NT2/D1 (cell line): Measurements from ENCODE around the gene RRH.

Experiments used
- DNase-seq: peaks from one replicate; pipeline ENCODE4 v3.0.0-alpha.2; 2011; ENCODE audit warnings: low read depth, low spot score
- H3K27me3 ChIP-seq: 2 replicates; pipeline ENCODE4 v1.6.0; 2011; ENCODE audit warnings: mild to moderate bottlenecking; ENCODE audit not compliant: insufficient read length, insufficient read depth
- H3K36me3 ChIP-seq: 2 replicates; pipeline ENCODE4 v1.6.1; 2011; ENCODE audit warnings: mild to moderate bottlenecking, low read length, mixed read lengths; ENCODE audit not compliant: insufficient read depth, insufficient read length
- H3K4me1 ChIP-seq: 2 replicates; pipeline ENCODE4 v1.5.1; 2011; ENCODE audit not compliant: insufficient read depth, insufficient read length
- H3K4me3 ChIP-seq: 2 replicates; pipeline ENCODE4 v1.5.1; 2011; ENCODE audit warnings: low read depth; ENCODE audit not compliant: insufficient read length
- H3K9ac ChIP-seq: 2 replicates; pipeline ENCODE4 v1.6.0; 2011; ENCODE audit warnings: low read depth; ENCODE audit not compliant: insufficient read length
- H3K9me3 ChIP-seq: 2 replicates; pipeline ENCODE4 v1.5.1; 2011; ENCODE audit warnings: mild to moderate bottlenecking, low read length; ENCODE audit not compliant: insufficient read depth
- SUZ12 ChIP-seq: IDR thresholded peaks from 2 replicates; pipeline ENCODE4 v1.6.1; 2011; ENCODE audit not compliant: insufficient read length, insufficient read depth; ENCODE audit errors: extremely low read depth
- YY1 ChIP-seq: IDR thresholded peaks from 2 replicates; pipeline ENCODE4 v1.6.1; 2011; ENCODE audit not compliant: insufficient read length, insufficient read depth
- ZNF274 ChIP-seq: IDR thresholded peaks from 2 replicates; pipeline ENCODE4 v1.6.1; 2011; ENCODE audit warnings: mild to moderate bottlenecking, low read depth, low read length

Gene RRH

GRCh38 chr4:109877400-109877799 is 49.6 kb downstream of the RRH start:
- H3K9ac ChIP-seq = no peak overlapping the region
- no peaks in the 10 kb centered on the region for H3K27me3 ChIP-seq
- no peak for DNase-seq
- no peaks in the 10 kb centered on the region for H3K9me3 ChIP-seq
- no peaks in the 10 kb centered on the region for H3K4me1 ChIP-seq
- H3K4me3 ChIP-seq = no peak overlapping the region
- no peak for TF ChIP-seq YY1
- TF ChIP-seq SUZ12 = no peak
- TF ChIP-seq ZNF274 = no peak
- H3K36me3 ChIP-seq = no peaks in the 10 kb centered on the region

GRCh38 chr4:109878355-109878754 is 50.6 kb downstream of the RRH start:
- no peak overlapping the region for H3K9ac ChIP-seq

GRCh38 chr4:109879081-109879480 is 51.3 kb downstream of the RRH start:
- Histone ChIP-seq H3K27me3 (no peaks in the 10 kb centered on the region), H3K36me3 (no peaks in the 10 kb centered on the region), H3K4me1 (no peaks in the 10 kb centered on the region), H3K9ac (no peak overlapping the region), H3K4me3 (no peak overlapping the region), H3K9me3 (no peaks in the 10 kb centered on the region)
- no peak for DNase-seq
- TF ChIP-seq ZNF274 (no peak), YY1 (no peak), SUZ12 (no peak)

More at GRCh38 chr4:109878355-109878754, 50.6 kb downstream of the RRH start:
- TF ChIP-seq ZNF274 (no peak), YY1 (no peak), SUZ12 (no peak)
- no peaks in the 10 kb centered on the region for H3K36me3 ChIP-seq
- no peak overlapping the region for H3K4me3 ChIP-seq
- no peaks in the 10 kb centered on the region for H3K27me3 ChIP-seq
- no peaks in the 10 kb centered on the region for H3K4me1 ChIP-seq
- no peak for DNase-seq
- H3K9me3 ChIP-seq = no peaks in the 10 kb centered on the region

- no peak for DNase-seq
- H3K9me3 ChIP-seq = no peaks in the 10 kb centered on the region
- H3K4me1 ChIP-seq = no peaks in the 10 kb centered on the region
- TF ChIP-seq YY1 = no peak
- no peak for TF ChIP-seq ZNF274
- no peak for TF ChIP-seq SUZ12
- H3K36me3 ChIP-seq = no peaks in the 10 kb centered on the region
- no peaks in the 10 kb centered on the region for H3K27me3 ChIP-seq
- no peak overlapping the region for H3K4me3 ChIP-seq
- H3K9ac ChIP-seq = no peak overlapping the region
Observed at GRCh38 chr4:109879636-109880314, 52.0 kb downstream of the RRH start.

- Histone ChIP-seq H3K36me3 (no peaks in the 10 kb centered on the region), H3K27me3 (no peaks in the 10 kb centered on the region), H3K4me1 (no peaks in the 10 kb centered on the region), H3K4me3 (no peak overlapping the region), H3K9me3 (no peaks in the 10 kb centered on the region), H3K9ac (no peak overlapping the region)
- TF ChIP-seq YY1 (no peak), SUZ12 (no peak), ZNF274 (no peak)
- no peak for DNase-seq
Observed at GRCh38 chr4:109886303-109886702, 58.5 kb downstream of the RRH start.

- H3K36me3 ChIP-seq = no peaks in the 10 kb centered on the region
- no peak overlapping the region for H3K9ac ChIP-seq
- TF ChIP-seq YY1 = no peak
- TF ChIP-seq ZNF274 = no peak
- no peak for TF ChIP-seq SUZ12
- H3K4me3 ChIP-seq = no peak overlapping the region
- no peaks in the 10 kb centered on the region for H3K27me3 ChIP-seq
- no peaks in the 10 kb centered on the region for H3K9me3 ChIP-seq
- H3K4me1 ChIP-seq = no peaks in the 10 kb centered on the region
- no peak for DNase-seq
Observed at GRCh38 chr4:109887071-109887470, 59.3 kb downstream of the RRH start.

- no peaks in the 10 kb centered on the region for H3K9me3 ChIP-seq
- no peaks in the 10 kb centered on the region for H3K4me1 ChIP-seq
- no peak overlapping the region for H3K9ac ChIP-seq
- no peak overlapping the region for H3K4me3 ChIP-seq
- TF ChIP-seq ZNF274 (no peak), YY1 (no peak), SUZ12 (no peak)
- no peaks in the 10 kb centered on the region for H3K27me3 ChIP-seq
- no peak for DNase-seq
- no peaks in the 10 kb centered on the region for H3K36me3 ChIP-seq
Observed at GRCh38 chr4:109890076-109890475, 62.3 kb downstream of the RRH start.
